H1 (cell line): ENCODE data around the gene FRMD4A. TPM values are rescaled to one million over a fixed set of nuclear protein-coding genes. Genes with fewer than 3 reads are reported as not detected.

Experiments
- CTCF ChIA-PET: fragments of 300-600 bp; sonication (Branson Sonifier 250); formaldehyde crosslinking; loops from one replicate; lab custom pipeline; 2021; ENCODE audit not compliant: partially characterized antibody; lab: Charles Lee
- POLR2A ChIA-PET: fragments of 300-600 bp; sonication (Branson Sonifier 250); formaldehyde crosslinking; loops from one replicate; lab custom pipeline; 2021; ENCODE audit warnings: inconsistent platforms; ENCODE audit not compliant: partially characterized antibody; lab: Charles Lee
- DNase-seq, 2 experiments: peaks; one replicate each; pipeline versions ENCODE4 v3.0.0 to v3.0.0-alpha.2; 2010 to 2022; ENCODE audit warnings: low spot score in 2 of 2, low read depth in 1 of 2, mixed read lengths in 1 of 2
- FAIRE-seq: peaks from 2 replicates; lab custom pipeline; 2011; peaks lifted over from hg19 to GRCh38; lab: Jason Lieb, UNC
- H2AFZ ChIP-seq: 2 replicates; pipeline ENCODE4 v1.8.1; 2012; ENCODE audit warnings: low read length, inconsistent platforms
- H2AK5ac ChIP-seq: 2 replicates; pipeline ENCODE4 v1.6.1; 2013; ENCODE audit warnings: low read depth, low read length
- H2BK120ac ChIP-seq: replicated peaks from 2 replicates; pipeline ENCODE3; 2013; ENCODE audit warnings: low read depth, low read length, inconsistent platforms
- H2BK12ac ChIP-seq: 2 replicates; pipeline ENCODE4 v1.6.1; 2013; ENCODE audit warnings: low read depth, low read length
- H2BK15ac ChIP-seq: 2 replicates; pipeline ENCODE4 v1.6.1; 2013; ENCODE audit warnings: low read length
- H2BK20ac ChIP-seq: 2 replicates; pipeline ENCODE4 v1.6.1; 2013; ENCODE audit warnings: low read length
- H2BK5ac ChIP-seq: 2 replicates; pipeline ENCODE4 v1.6.1; 2013; ENCODE audit warnings: low read depth, low read length
- H3K14ac ChIP-seq: 2 replicates; pipeline ENCODE4 v1.6.1; 2013; ENCODE audit warnings: inconsistent platforms; ENCODE audit not compliant: insufficient read length
- H3K18ac ChIP-seq: 2 replicates; pipeline ENCODE4 v1.6.1; 2013; ENCODE audit warnings: low read length; ENCODE audit errors: extremely low read depth
- H3K23ac ChIP-seq: 2 replicates; pipeline ENCODE4 v1.6.1; 2013; ENCODE audit warnings: inconsistent platforms; ENCODE audit not compliant: insufficient read length
- H3K23me2 ChIP-seq: 2 replicates; pipeline ENCODE4 v1.6.1; 2013; ENCODE audit warnings: low read depth, low read length
- H3K27ac ChIP-seq: 2 replicates; pipeline ENCODE4 v1.6.1; 2011; ENCODE audit warnings: low read depth, low read length, inconsistent platforms
- H3K27me3 ChIP-seq, 4 experiments: replicated peaks in 1 of 4; 1 replicate in 1 of 4; 2 replicates in 3 of 4; pipeline versions ENCODE4 v1.6.1 to v1.8.1; 2011 to 2013; ENCODE audit warnings: low read length in 3 of 4, mild to moderate bottlenecking in 3 of 4, inconsistent platforms in 2 of 4, mixed read lengths in 2 of 4, moderate library complexity in 1 of 4; ENCODE audit not compliant: control insufficient read depth in 3 of 4, insufficient read depth in 3 of 4; ENCODE audit errors: extremely low read depth in 1 of 4
- H3K36me3 ChIP-seq, 4 experiments: 2 replicates each; pipeline versions ENCODE4 v1.6.1 to v1.8.1; 2011 to 2013; ENCODE audit warnings: mild to moderate bottlenecking in 4 of 4, low read length in 3 of 4, moderate library complexity in 2 of 4, control low read depth in 1 of 4, inconsistent platforms in 1 of 4; ENCODE audit not compliant: insufficient read depth in 4 of 4, control insufficient read depth in 2 of 4
- H3K4ac ChIP-seq: replicated peaks from 2 replicates; pipeline ENCODE3; 2013; ENCODE audit warnings: low read length, low read depth, mixed read lengths, inconsistent platforms; ENCODE audit not compliant: insufficient read length
- H3K4me1 ChIP-seq, 4 experiments: replicated peaks in 1 of 4; 1 replicate in 1 of 4; 2 replicates in 3 of 4; pipeline versions ENCODE4 v1.6.1 to v1.8.1; 2011 to 2013; ENCODE audit warnings: low read length in 3 of 4, inconsistent platforms in 2 of 4, mixed read lengths in 1 of 4; ENCODE audit not compliant: insufficient read depth in 4 of 4, control insufficient read depth in 3 of 4
- H3K4me2 ChIP-seq, 2 experiments: 2 replicates each; pipeline versions ENCODE4 v1.6.1 to v1.8.1; 2011 to 2013; ENCODE audit warnings: low read depth in 2 of 2, low read length in 2 of 2, control low read depth in 1 of 2, inconsistent platforms in 1 of 2, mild to moderate bottlenecking in 1 of 2; ENCODE audit not compliant: insufficient read depth in 1 of 2
- H3K4me3 ChIP-seq, 4 experiments: fragments of 200-600, 300-600 bp in 1 of 4; sonication (generic), shearing (Covaris generic), sonication (Bioruptor Twin) in 1 of 4; 2 replicates each; pipeline versions ENCODE4 v1.5.1 to v1.8.1; 2011 to 2016; ENCODE audit warnings: low read length in 4 of 4, low read depth in 3 of 4, control low read depth in 2 of 4, inconsistent platforms in 2 of 4, mild to moderate bottlenecking in 2 of 4, mixed read lengths in 1 of 4, moderate library complexity in 1 of 4; ENCODE audit not compliant: insufficient read depth in 2 of 4; ENCODE audit errors: extremely low read depth in 1 of 4
- H3K56ac ChIP-seq: replicated peaks from 2 replicates; pipeline ENCODE3; 2013; ENCODE audit warnings: low read depth, mild to moderate bottlenecking, mixed read lengths, low read length, inconsistent platforms; ENCODE audit not compliant: insufficient read length
- H3K79me1 ChIP-seq: 2 replicates; pipeline ENCODE4 v1.6.1; 2013; ENCODE audit warnings: low read depth, low read length, control low read depth
- H3K79me2 ChIP-seq, 2 experiments: 2 replicates each; pipeline versions ENCODE4 v1.6.1 to v1.8.1; 2012 to 2013; ENCODE audit warnings: low read length in 2 of 2, mild to moderate bottlenecking in 2 of 2, inconsistent platforms in 1 of 2; ENCODE audit not compliant: insufficient read depth in 2 of 2, control insufficient read depth in 1 of 2
- H3K9ac ChIP-seq, 4 experiments: replicated peaks in 1 of 4; 1 replicate in 1 of 4; 2 replicates in 3 of 4; pipeline versions ENCODE4 v1.6.1 to v1.8.1; 2011 to 2013; ENCODE audit warnings: low read depth in 3 of 4, low read length in 3 of 4, control low read depth in 2 of 4, mild to moderate bottlenecking in 2 of 4, moderate library complexity in 2 of 4, inconsistent platforms in 1 of 4; ENCODE audit errors: extremely low read depth in 1 of 4
- H3K9me3 ChIP-seq, 2 experiments: 2 replicates each; pipeline versions ENCODE4 v1.6.1 to v1.8.1; 2012 to 2013; ENCODE audit warnings: mild to moderate bottlenecking in 2 of 2, moderate library complexity in 2 of 2, control low read depth in 1 of 2, inconsistent platforms in 1 of 2, low read depth in 1 of 2, low read length in 1 of 2, mixed read lengths in 1 of 2; ENCODE audit not compliant: insufficient read depth in 2 of 2
- H4K20me1 ChIP-seq, 2 experiments: replicated peaks in 1 of 2; 2 replicates each; pipeline versions ENCODE3 to v1.8.1; 2011 to 2013; ENCODE audit warnings: inconsistent platforms in 2 of 2, low read length in 2 of 2, mild to moderate bottlenecking in 1 of 2; ENCODE audit not compliant: insufficient read depth in 2 of 2, control insufficient read depth in 1 of 2
- H4K5ac ChIP-seq: 2 replicates; pipeline ENCODE4 v1.6.1; 2013; ENCODE audit warnings: low read length, low read depth, mixed read lengths, inconsistent platforms; ENCODE audit not compliant: insufficient read length
- H4K8ac ChIP-seq: 2 replicates; pipeline ENCODE4 v1.8.0; 2013; ENCODE audit warnings: mild to moderate bottlenecking, moderate library complexity, low read length, inconsistent platforms; ENCODE audit not compliant: insufficient read depth; ENCODE audit errors: extremely low read depth
- H4K91ac ChIP-seq: replicated peaks from 2 replicates; pipeline ENCODE3; 2013; ENCODE audit warnings: low read length, mixed read lengths, inconsistent platforms; ENCODE audit not compliant: insufficient read length
- CBX8 ChIP-seq: fragments of 300-800, 300-1000 bp; sonication (generic); IDR thresholded peaks from 2 replicates; pipeline ENCODE4 v1.7.1; 2016; ENCODE audit warnings: low read depth, low read length, borderline replicate concordance
- CREB1 ChIP-seq: IDR thresholded peaks from 2 replicates; pipeline ENCODE4 v1.6.1; 2012; ENCODE audit warnings: inconsistent platforms
- CTBP2 ChIP-seq: IDR thresholded peaks from 2 replicates; pipeline ENCODE4 v1.7.0; 2011; ENCODE audit warnings: borderline replicate concordance, mild to moderate bottlenecking, moderate library complexity, mixed read lengths, low read length; ENCODE audit not compliant: insufficient read depth, insufficient read length
- EZH2 ChIP-seq: fragments of 200-600 bp; sonication (generic); IDR thresholded peaks from 2 replicates; pipeline ENCODE4 v1.7.1; 2012; ENCODE audit warnings: low read depth, mild to moderate bottlenecking, moderate library complexity, low read length, inconsistent platforms; ENCODE audit not compliant: severe bottlenecking
- FOSL1 ChIP-seq: IDR thresholded peaks from 2 replicates; pipeline ENCODE4 v1.6.1; 2011; ENCODE audit warnings: mild to moderate bottlenecking, low read depth, low read length, moderate library complexity; ENCODE audit not compliant: insufficient read depth
- JUND ChIP-seq: IDR thresholded peaks from 2 replicates; pipeline ENCODE4 v1.6.1; 2011; ENCODE audit warnings: mild to moderate bottlenecking, improper control_type of control experiment, low read length
- PHF8 ChIP-seq: fragments of 200-600 bp; sonication (generic); conservative IDR thresholded peaks from 2 replicates; pipeline ENCODE4 v1.7.1; 2012; ENCODE audit warnings: low read depth, mild to moderate bottlenecking, inconsistent platforms, low read length, moderate library complexity
- RNF2 ChIP-seq: fragments of 200-900, 300-1000 bp; sonication (generic); IDR thresholded peaks from 2 replicates; pipeline ENCODE4 v1.7.1; 2016; ENCODE audit warnings: borderline replicate concordance, low read depth, mild to moderate bottlenecking, antibody characterized with exemption, low read length; ENCODE audit not compliant: poor library complexity, severe bottlenecking; ENCODE audit errors: missing control alignments
- SIX5 ChIP-seq: IDR thresholded peaks from 2 replicates; pipeline ENCODE4 v1.6.1; 2011; ENCODE audit warnings: mild to moderate bottlenecking, low read depth, low read length
- SP4 ChIP-seq: IDR thresholded peaks from 2 replicates; pipeline ENCODE4 v1.6.1; 2012; ENCODE audit warnings: low read length, inconsistent platforms
- SUZ12 ChIP-seq: fragments of 200-600 bp; sonication (generic); IDR thresholded peaks from 2 replicates; pipeline ENCODE4 v1.6.1; 2012; ENCODE audit warnings: mild to moderate bottlenecking, inconsistent platforms, low read length, moderate library complexity, mixed read lengths
- ZNF274 ChIP-seq: IDR thresholded peaks from 2 replicates; pipeline ENCODE4 v1.7.0; 2012; ENCODE audit warnings: low read length, borderline replicate concordance; ENCODE audit errors: extremely low read depth
- WGBS, 2 experiments: shearing (Covaris generic) in 1 of 2; methylation state at CpG; one replicate each; pipeline versions ENCODE4 v1.1.6 to v1.1.7; 2013 to 2015; ENCODE audit warnings: low lambda C conversion rate in 2 of 2, mixed read lengths in 2 of 2, inconsistent platforms in 1 of 2, low coverage in 1 of 2, missing lambda C conversion rate in 1 of 2; ENCODE audit not compliant: insufficient replicate concordance in 2 of 2, insufficient coverage in 1 of 2, insufficient read length in 1 of 2; ENCODE audit errors: extremely low coverage in 1 of 2, missing lambda C conversion rate in 1 of 2; 5-methylcytosine and 5-hydroxymethylcytosine counted together
- polyA plus RNA-seq, 7 experiments: library from polyadenylated mRNA; depleted of rRNA in 3 of 7; stranded (reverse) in 5 of 7; unstranded in 2 of 7; fragments of >200 nt in 5 of 7; fragments of 200-250 nt in 2 of 7; gene quantifications; 1 replicate in 5 of 7; 2 replicates in 1 of 7; 4 replicates in 1 of 7; pipeline versions ENCODE4 v1.2.1 to v1.2.3, GENCODE V29; 2011 to 2013; ENCODE audit warnings: missing spikeins in 2 of 7, mixed read lengths in 2 of 7
- total RNA-seq: library from RNA; stranded (reverse); fragmentation: NEBNext Ultra II Directional; extraction: Animal tissue kit (Norgen Biotek cat#: 25700); gene quantifications from 2 replicates; pipeline ENCODE4 v1.2.1, GENCODE V29; 2021

FRMD4A gene
- total and polyA plus RNA-seq, 2 of the 8 experiments (the other 6 are each of a cell fraction or from before 2014, with no cell fraction given): 38.6 to 39.6 TPM

DNA sequence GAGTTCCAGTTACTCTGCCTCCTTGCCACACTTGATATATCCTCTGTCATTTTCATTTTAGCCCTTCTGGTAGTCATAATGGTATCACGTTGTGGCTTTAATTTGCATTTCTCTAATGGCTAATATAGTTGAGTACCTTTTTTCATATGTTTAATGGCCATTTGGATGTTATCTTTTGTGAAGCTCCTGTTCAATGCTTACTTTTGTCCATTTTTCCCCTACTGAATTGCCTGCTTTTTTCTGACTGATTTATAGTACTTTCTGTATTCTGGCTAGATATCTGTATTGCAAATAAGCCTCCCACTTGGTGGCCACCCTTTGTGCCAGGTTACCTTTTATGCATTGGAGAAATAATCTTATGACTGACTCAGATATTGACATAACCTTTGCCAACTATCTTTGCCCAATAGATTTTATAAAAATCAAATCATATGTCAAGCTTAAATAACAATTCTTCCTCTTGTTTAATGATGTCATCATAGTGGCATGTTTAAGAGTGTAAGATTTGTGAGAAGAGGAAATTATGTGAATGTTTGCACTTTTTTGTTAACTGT, 693.3 kb downstream of the FRMD4A start:
- H3K9me3 ChIP-seq: peaks cover 6 to 12% of the 10 kb centered on the region in 2 experiments; a peak in 2 of 4 replicates
- H3K27ac ChIP-seq: no peak overlapping the region
- H3K36me3 ChIP-seq: peaks cover 0 to 8% (median under 1%) of the 10 kb centered on the region in 4 experiments; a peak in 2 of 8 replicates
- no peaks in the 10 kb centered on the region for H3K79me2 ChIP-seq
- H3K14ac ChIP-seq: no peak overlapping the region
- no peak overlapping the region for H2BK120ac ChIP-seq
- no peak for DNase-seq
- WGBS, 2 experiments: 90% methylated on average over 1 of the region's 1 CpG; no CpG with 5 or more reads in 1 of the 2 experiments
- H2BK15ac ChIP-seq: no peak overlapping the region
- ChIA-PET CTCF (interaction anchor here (0.7 kb wide), 1 partner anchor 24 kb away, joined by 3 read pairs; no protein-coding TSS in a partner anchor), POLR2A (no interaction called here)
- H4K5ac ChIP-seq: no peak overlapping the region
- no peak overlapping the region for H2AFZ ChIP-seq
- no peak for FAIRE-seq
- no peaks in the 10 kb centered on the region for H3K23me2 ChIP-seq
- no peak overlapping the region for H3K23ac ChIP-seq
- H3K79me1 ChIP-seq: no peaks in the 10 kb centered on the region
- no peak overlapping the region for H3K4ac ChIP-seq
- H2BK5ac ChIP-seq: no peak overlapping the region
- no peaks in the 10 kb centered on the region for H3K4me1 ChIP-seq
- H4K91ac ChIP-seq: no peak overlapping the region
- H3K27me3 ChIP-seq: no peaks in the 10 kb centered on the region
- no peaks in the 10 kb centered on the region for H4K20me1 ChIP-seq
- H2BK20ac ChIP-seq: no peak overlapping the region
- no peak overlapping the region for H3K9ac ChIP-seq
- H2AK5ac ChIP-seq: no peak overlapping the region
- H3K18ac ChIP-seq: no peak overlapping the region
- no peak overlapping the region for H3K4me3 ChIP-seq
- H3K56ac ChIP-seq: no peak overlapping the region
- no peak overlapping the region for H2BK12ac ChIP-seq
- no peak overlapping the region for H4K8ac ChIP-seq
- no peak overlapping the region for H3K4me2 ChIP-seq
- TF ChIP-seq PHF8 (no peak), SP4 (no peak), CTBP2 (no peak), JUND (no peak), CREB1 (no peak), RNF2 (no peak), FOSL1 (no peak), SIX5 (no peak), CBX8 (no peak), SUZ12 (no peak), ZNF274 (no peak), EZH2 (no peak)
